CD4-positive, alpha-beta T cell treated with Interleukin-12 subunit alpha and Interleukin-12 subunit beta, for 1 hour (primary cell): ENCODE data around the gene GFAP.

Experiments
- DNase-seq: peaks from one replicate; pipeline ENCODE4 v3.0.0-alpha.2; 2020

Gene GFAP

DNA sequence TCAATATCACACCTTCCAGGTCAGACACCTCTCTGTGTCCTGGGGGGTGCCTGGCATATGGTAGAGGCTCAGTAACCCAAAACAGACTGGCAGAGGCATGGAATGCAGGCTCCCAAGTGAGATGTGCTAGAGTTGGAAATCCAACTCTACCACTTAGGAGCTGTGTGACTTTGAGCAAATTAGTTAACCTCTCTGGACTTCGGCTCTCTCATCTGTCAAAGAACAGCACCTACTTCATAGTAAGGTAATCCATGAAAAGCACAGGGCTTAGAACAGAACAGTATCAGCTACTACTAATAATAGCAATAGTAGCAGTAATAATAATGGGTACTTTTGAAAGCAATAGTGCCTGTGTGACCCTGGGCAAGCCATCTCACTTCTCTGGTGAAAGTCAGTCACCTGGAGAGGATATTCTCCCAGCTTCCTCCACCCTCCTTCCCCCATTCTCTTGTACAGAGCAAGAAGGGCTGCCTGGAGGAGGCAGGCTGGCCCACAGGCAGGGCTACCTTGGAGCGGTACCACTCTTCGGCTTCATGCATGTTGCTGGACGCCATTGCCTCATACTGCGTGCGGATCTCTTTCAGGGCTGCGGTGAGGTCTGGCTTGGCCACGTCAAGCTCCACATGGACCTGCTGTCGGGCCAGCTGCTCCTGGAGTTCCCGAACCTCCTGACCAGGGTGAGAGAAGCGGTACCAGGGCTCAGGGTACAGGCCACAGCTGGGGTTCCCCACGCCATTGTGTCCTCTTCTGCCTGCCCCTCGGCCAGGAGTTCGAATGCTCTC lies 2.3 kb downstream of the GFAP start:
- no peak for DNase-seq

DNA sequence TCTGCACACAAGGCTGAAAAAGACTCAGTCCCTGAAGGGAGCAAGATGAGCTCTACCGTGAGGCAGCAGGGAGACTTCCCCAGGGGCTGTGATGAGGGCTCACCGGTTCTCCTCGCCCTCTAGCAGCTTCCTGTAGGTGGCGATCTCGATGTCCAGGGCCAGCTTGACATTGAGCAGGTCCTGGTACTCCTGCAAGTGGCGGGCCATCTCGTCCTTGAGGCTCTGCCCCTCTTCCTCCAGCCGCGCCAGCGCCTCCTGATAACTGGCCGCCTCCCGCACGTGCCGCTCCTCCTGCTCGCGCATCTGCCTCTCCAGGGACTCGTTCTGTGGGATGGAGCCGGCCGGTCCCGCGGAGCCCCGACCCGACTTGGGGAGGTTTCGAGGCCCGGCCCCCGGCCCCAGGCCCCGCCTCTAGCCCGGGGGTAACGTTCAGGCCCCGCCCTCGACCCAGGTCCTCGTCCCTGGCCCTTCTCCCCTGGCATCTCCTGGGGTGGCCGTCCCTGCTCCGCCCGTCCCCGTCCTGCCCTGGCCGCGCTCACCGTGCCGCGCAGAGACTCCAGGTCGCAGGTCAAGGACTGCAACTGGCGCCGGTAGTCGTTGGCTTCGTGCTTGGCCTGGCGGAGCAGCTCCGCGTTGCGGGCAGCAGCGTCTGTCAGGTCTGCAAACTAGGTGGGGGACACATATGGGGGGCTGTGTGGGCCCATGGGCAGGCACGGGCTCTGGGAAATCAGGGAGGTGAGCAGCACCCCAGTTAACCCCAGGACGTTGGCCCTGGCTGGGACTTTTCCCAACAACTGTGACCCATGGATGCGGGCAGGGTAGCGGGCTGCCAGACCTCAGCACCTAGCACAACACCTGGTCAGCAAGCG lies 3.9 kb downstream of the GFAP start:
- DNase-seq = peak; percentile 59

DNA sequence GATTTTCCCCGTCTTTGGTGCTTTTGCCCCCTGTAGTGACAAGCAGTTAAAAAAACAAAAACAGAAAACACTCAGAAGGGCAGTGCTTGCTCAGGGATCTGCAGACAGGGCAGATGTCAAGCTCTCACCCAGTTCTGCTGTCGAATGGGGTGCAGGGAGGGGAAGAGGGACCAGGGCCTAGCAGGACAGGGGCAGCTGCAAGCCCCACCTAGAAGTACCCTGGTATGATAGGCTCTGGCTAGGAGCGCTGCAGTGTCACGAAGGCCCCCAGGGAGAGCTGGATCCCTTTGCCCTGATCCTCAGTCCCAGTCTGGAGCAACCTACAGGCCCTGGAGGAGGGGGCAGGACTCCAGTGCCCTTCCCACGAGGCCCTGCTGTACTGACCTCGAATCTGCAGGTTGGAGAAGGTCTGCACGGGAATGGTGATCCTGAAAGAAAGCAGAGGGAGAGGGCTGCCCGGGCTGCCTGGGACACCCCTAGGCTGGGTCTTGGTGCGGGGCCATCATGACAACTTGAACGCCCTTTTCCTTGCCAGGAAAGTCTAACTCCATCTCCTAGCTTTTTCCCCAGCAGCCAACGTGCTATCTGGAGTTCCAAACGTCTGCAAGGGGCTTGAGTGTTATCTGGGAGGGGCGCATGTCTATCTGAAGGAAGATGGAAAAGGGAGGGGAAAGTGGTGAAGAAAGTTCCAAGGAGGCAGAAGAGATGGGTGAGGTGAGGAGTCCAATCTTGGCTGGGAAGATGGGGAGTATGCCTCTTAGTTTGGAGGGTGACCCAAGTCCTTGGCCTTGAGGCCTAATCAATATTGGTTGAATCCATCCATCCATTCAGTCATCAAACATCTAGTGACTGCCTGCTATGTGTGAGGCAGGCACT lies 4.8 kb downstream of the GFAP start:
- DNase-seq = no peak

DNA sequence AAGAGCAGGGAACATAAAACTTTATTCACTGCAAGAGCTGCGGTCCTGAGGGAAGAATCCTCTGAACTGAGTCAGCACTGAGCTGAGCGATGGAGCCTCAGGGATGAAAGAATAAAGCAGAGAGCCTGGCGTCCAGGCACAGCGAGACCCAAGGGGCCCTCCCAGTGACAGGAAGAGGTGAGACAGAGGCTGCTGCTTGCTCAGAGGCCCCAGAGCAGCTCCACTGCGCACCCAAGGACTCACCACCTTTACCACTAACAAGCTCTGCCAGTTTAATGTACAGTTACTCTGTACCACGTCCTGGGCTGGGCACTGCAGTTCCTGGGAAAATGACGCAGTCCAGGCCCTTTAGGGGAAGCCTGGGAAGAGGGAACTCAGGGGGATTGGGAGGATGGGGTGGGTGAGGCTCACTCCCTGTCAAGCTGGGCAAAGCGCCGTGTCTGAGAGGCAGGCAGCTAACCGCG lies 5.6 kb downstream of the GFAP start:
- DNase-seq = no peak

DNA sequence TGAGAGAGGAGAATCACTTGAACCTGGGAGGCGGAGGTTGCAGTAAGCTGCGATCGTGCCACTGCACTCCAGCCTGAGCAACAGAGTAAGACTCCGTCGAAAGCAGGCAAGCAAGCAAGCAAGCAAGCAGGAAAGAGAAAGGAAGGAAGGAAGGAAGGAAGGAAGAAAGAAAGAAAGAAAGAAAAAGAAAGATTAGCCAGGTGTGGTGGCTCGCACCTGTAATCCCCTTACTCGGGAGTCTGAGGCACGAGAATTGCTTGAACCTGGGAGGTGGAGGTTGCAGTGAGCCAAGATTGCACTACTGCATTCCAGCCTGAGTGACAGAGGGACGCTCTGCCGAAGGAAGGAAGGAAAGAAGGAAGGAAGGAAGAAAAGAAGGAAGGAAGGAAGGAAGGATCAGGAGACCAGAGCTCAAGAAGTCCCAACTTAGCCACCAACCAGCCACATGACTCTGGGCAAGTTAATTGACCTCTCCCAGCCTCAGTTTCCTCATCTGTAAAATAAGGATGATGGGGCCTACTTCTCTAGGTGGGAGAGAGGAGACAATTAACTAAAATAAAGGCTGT lies 6.5 kb downstream of the GFAP start:
- no peak for DNase-seq

DNA sequence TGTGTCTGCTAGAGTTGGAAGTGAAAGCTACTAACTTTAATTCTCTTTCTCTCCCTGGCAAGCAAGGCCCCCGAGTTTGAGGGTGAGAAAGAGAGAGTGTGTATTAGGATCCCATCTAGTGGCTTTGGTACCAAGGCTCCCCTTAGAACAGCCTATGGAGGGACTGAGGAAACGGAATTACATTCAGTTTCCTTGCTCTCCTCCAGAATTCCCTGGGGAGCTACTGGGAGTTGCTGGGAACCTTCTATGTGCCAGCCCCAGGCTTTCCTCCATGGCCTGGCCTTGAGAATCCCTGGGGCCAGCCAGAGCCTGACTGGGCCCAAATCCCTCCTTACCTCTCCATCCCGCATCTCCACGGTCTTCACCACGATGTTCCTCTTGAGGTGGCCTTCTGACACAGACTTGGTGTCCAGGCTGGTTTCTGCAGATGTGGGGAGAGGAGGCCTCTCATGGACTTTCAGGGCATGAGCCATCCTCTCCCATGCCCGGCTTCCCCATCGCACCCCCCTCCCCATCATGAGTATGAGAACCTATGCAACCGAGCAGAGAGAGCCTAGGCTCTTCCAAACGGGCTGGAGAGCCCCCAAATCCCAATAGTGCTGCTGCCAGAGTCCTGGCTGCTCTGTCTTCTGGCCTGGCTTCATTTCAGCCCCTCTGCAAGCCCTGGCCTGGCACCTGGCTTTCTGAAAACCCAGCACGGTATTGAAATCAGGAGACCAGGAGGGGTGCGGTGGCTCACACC lies 7.4 kb downstream of the GFAP start:
- no peak for DNase-seq

DNA sequence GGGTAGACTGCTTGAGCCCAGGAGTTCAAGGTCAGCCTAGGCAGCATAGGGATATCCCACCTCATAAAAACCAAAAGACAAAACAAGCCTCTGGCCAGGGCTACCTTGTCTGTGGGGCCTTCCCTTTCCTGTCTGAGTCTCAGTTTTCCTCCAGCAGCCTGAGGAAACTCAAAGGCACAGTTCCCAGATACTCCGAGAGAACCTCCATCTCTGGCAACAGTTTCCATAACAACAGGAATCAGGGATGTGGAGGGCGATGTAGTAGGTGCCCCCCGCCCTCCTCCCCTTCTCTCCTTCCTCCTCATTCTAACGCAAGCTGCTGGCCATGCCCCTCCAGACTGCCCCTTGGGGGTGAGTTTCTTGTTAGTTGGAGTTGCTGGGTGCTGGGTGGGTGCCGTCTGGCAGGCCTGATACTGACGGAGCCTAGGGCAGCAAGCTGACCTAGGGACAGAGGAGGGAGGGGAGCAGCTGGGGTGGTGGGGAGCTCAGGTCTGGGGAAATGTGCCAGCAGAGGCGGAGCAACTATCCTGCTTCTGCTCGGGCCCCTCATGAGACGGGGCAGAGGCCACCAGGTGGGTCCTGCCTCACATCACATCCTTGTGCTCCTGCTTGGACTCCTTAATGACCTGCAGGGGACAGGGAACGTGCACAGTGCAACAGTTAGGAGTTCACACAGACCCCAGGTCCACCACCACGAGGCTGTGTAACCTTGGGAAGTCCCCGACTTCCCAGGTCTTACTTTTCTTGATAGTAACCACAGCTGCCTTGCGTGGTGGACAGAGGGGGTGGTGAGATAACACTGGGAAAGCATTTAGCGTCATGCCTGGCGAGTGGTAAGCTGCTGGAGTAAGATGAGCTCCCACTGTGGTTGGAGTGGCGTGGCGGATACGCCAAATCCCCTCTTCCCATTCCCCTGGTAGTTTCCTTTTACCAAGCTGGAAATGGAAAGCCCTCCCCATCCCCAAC lies 8.3 kb downstream of the GFAP start:
- DNase-seq = no peak

DNA sequence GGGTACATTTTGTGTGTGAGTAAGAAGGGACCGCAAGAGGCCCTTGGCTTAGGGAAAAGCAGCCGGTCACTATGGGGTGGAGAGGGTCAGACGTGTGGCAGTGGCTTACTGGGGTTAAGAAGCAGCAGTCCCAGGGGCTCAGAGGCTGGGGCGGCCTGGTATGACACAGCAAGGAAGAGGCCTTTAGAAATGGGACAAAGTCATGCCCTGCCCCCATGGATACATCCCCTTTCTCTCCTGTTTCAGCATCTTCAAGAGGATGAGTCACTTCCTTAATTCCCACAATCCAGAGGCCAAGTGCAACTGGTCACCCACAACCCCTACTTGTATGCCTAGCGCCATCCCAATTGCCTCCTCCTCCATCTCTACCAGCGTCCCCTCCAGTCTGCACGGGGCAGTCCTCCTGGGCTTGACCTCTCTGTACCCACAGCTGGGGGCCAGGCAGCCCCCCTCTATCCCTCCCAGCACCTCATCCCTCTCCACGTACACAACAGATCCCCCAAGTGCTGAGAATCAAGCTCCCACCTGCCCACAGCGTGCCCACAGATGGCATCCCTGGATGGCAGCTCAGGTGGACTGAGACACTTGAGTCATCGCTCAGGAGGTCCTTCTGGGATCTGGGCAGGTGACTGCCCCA lies 9.2 kb downstream of the GFAP start:
- no peak for DNase-seq

DNA sequence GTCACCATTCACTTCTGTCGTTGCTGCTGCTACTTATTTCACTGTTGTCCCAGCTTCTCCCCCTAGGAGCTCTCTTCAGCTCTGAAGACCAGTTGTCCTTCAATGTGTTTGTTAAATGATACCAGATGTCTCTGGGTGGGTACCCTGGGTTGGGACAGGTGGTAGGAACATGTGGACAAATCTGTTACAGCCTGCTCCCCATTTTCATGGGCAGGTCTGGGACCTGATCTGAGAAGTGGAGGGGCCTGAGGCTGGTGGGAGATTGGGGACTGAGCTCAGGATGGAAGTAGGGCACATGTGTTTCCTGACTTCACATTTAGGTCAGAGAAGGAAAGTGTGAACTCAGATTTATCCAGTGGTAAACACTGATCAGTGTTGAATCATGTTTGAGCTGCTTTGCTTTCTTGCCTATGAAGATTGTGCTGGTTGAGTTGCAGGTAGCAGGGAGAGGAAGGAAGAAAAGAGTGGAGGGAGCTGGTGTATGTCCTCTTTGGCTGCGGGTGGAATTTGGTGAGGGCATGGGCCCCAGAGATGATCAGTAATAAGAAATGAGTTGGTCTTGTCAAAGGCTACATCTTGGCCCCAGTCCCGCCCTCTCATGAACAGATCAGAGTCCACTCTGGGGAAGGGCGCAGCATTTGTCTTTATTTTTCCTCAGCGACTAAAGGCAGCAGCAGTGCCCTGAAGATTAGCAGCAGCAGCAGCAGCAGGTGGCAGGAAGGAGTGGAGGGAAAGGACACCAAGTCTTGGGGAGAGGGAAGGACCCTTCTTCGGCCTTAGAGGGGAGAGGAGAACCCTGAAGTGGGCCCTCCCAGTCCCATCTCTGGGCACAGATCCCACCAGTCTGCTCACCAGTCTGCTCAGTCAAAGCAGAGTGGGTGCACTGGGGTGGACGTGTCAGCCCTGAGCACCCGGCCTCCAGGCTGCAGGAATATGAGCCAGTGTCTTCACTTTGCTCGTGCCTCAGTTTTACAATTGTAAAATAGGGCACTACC lies 10.0 kb downstream of the GFAP start:
- DNase-seq = no peak

DNA sequence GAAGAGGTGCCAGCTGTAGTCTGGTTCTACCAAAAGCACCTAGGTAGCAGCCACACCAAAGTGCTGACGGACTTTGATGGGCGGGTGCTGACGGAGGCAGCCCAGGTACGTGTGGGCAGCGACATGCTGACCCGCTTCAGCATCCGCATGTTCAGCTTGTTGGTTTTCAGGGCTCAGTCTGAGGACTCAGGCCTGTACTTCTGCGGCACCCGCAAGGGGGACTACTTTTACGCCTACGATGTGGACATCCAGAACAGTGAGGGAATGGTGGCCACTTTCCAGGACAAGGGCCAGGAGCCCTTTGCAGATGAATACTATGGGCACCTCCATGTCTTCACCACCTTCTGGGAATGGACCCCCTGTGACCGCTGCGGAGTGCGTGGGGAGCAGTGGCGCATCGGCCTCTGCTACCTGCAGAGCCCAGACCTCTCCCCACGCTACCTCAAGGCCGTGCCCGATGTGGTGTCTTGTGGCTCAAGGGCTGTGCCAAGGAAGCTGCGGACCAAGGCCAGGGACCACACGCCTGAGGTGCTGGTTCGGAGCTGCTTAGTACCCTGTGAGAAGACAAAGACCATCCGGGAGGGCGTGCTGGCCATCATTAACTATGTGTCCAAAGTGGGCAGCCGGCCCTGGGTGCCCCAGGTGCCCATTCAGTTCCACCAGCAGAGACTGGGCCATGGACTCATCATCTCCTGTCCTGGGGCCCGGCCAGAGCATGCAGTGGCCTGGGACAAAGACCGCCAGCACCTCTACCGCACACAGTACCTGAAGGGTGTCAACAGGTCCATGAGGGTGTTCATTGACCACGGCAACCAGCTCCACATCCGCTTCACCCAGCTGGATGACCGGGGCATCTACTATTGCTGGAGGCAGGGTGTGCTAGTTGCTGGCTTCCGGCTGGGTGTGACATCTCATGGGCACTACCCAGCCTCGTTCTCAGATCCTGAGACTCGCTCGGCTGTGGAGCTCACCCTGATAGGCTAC lies 11.0 kb downstream of the GFAP start:
- DNase-seq = no peak

DNA sequence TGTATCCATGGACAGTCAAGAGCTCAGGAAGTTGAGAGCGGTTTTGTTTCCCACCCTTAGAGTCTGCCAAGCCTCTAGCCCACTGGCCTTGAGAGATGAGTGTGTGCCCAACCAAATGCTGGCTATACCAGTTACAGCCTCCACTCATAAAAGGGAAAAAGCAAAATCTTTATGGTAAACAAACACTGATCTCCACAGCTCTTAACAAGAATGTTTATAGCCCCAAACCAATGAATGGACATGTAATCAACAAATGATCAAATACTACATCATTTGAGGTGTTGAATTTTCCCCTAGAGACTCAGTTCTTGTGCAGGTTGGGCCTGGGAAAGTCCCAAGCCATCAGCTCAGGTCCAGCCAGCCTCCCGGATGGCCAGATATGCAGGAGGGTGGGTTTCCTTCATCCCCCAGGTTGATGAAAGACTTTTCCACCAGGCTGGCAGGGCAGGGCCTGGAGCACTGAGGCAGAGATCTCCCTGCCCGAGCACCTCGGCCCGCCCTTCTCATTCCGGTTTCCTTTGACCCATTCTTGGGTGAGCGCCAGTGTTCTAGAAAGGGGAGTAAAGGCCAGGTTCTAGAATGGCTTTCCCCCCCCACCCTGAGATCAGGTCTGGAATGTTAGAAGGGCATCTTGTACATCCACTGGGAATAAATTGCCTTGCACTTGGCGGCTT lies 12.2 kb downstream of the GFAP start:
- no peak for DNase-seq

DNA sequence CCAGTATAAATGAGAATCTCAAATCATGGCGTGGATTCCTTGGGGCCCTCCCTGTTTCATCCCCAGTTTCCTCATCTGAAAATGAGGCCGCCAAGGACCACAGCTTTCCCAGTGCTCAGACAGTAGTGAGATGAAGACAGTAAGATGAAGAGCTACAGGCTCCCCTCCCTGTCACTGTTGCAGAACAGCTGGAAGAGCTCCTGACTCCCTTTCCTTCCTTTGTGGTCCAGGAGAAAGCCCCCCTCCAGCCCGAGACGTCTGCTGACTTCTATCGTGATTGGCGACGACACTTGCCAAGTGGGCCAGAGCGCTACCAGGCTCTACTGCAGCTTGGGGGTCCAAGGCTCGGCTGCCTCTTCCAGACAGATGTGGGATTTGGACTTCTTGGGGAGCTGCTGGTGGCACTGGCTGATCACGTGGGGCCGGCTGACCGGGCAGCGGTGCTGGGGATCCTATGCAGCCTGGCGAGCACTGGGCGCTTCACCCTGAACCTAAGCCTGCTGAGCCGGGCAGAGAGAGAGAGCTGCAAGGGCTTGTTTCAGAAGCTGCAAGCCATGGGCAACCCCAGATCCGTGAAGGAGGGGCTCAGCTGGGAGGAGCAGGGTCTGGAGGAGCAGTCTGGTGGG lies 13.1 kb downstream of the GFAP start:
- no peak for DNase-seq

DNA sequence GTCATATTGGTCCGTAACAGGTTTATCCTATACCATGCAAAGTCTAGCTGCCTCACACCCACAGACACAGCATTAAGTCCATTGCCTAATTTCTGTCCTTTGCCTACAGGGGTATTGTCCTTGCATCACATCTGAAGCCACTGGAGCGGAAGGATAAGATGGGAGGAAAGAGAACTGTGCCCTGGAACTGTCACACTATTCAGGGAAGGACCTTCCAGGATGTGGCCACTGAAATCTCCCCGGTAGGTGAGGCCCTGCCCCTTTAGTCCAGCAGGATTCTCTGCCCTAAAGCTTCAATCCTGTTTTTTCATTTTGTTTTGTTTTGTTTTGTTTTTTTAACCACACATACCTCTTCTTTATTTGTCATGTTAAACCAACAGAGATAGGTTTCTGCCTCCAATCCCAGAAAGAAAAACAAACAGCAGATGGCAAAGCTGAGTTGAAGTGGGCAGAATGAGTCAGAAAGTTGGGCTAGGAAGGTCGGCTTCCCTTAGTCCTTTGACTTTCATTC lies 13.8 kb downstream of the GFAP start:
- DNase-seq = no peak

DNA sequence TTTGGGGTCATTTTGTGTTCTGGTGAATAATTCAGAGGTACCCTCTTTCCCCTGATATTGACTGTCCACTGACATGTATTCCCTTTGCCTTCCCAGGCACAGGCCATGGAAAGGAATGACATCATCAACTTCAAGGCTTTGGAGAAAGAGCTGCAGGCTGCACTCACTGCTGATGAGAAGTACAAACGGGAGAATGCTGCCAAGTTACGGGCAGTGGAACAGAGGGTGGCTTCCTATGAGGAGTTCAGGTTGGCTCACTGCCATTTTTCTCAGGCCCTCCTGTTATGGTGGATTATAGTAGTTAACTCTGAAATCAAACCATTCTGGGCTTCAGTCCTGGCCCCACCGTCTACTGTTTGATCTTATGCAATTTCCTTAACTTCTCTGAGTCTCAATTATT lies 14.4 kb downstream of the GFAP start:
- DNase-seq = no peak

DNA sequence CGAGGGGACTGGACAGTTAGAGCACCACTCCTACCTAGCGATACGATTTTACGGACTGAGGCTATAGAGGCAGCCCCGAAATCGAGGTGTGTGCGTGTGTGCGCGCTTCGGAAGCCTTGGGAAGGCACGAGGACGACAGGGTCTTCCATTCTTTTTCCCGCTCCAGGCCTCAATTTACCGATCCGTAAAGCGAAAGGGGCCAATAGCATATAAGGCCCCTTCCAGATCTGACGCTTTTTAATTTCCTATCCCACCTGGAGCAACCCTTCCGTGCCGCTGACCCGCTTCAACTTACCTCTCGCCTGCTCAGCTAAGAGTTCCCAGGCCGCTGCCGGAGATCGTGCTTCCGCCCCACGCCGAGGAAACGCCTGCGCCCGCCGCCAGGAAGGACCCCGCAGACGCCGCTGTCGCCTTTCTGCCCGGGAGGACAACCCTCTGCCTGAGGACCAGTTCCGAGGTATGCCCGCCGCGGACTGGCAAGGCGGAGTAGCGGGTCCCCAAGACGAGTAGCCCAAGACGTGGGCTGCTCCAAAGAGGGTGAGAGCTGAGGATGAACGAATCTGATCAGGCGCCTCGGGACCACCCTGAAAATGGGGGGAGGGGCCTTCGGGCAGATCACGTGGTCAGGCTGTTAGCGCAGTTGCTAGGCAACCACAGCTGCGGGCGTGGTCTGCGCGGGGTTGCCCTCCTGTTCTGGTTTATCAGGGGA lies 16.1 kb downstream of the GFAP start, which contains the start of gene EFTUD2:
Gene EFTUD2, minus strand, starts transcription at position 372 of the 709 bp plus-strand sequence. CDS start 4,924 bp downstream, outside the sequence.
- peak; percentile 94 for DNase-seq

DNA sequence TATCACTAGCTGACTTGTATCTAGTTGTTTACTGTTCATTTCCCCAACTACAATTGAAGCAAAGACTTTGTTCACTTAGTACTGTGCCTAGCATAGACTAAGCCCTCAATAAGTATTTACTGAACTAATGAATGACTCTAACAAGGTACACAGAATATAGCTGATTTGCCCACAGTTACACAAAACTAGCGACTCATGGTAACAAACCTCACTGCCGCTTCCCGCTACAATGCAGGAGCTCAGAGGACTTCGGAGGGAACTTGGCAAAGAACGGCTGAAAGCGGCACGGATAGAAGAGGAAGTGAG lies 16.6 kb downstream of the GFAP start:
- no peak for DNase-seq
